Chondrocyte (in vitro differentiated cells): Measurements from ENCODE around the gene RDH11. TPM values are rescaled to one million over a fixed set of nuclear protein-coding genes. Genes with fewer than 3 reads are reported as not detected.
"Not testable (repeated sequence)": the region's sequence is repeated elsewhere in the genome, so short reads cannot be mapped to it uniquely, and the experiment has no call there.

Experiments used
- DNase-seq: peaks from one replicate; pipeline ENCODE4 v3.0.0; 2021; ENCODE audit warnings: mixed read lengths, low spot score
- H3K27ac Mint-ChIP-seq: one replicate; pipeline ENCODE4 v1.8.0; 2021; ENCODE audit warnings: mild to moderate bottlenecking, moderate library complexity, mixed read lengths; ENCODE audit not compliant: unreplicated experiment
- H3K27me3 Mint-ChIP-seq: 2 replicates; pipeline ENCODE4 v1.8.0; 2021; ENCODE audit warnings: low read depth, mixed read lengths
- H3K36me3 Mint-ChIP-seq: 2 replicates; pipeline ENCODE4 v1.8.0; 2021; ENCODE audit warnings: low read depth, mixed read lengths
- H3K4me1 Mint-ChIP-seq: 2 replicates; pipeline ENCODE4 v1.8.0; 2021; ENCODE audit warnings: low read depth, mild to moderate bottlenecking, mixed read lengths
- H3K4me3 Mint-ChIP-seq: one replicate; pipeline ENCODE4 v1.8.0; 2021; ENCODE audit warnings: mild to moderate bottlenecking, moderate library complexity, mixed read lengths; ENCODE audit not compliant: unreplicated experiment
- H3K9me3 Mint-ChIP-seq: 2 replicates; pipeline ENCODE4 v1.8.0; 2021; ENCODE audit warnings: low read depth, mixed read lengths
- CTCF ChIP-seq: fragments of 200-600 bp; sonication (generic); IDR thresholded peaks from 2 replicates; pipeline ENCODE4 v1.5.0; 2021; ENCODE audit warnings: antibody characterized with exemption, mild to moderate bottlenecking, moderate library complexity
- total RNA-seq: library from RNA; stranded (reverse); gene quantifications from 3 replicates; pipeline ENCODE4 v1.2.1, GENCODE V29; 2021

RDH11 gene
- total RNA-seq, 1 donor from 2014 or later, result 69.4 TPM

- Mint-ChIP-seq H3K36me3 (no peaks in the 10 kb centered on the region), H3K27ac (no peak overlapping the region), H3K4me3 (no peak overlapping the region), H3K9me3 (peaks cover 11% of the 10 kb centered on the region), H3K27me3 (peaks cover 71% of the 10 kb centered on the region), H3K4me1 (no peaks in the 10 kb centered on the region)
- DNase-seq, result no peak
- no peak for TF ChIP-seq CTCF
Measured at GRCh38 chr14:67725171-67725570, 29.6 kb upstream of the RDH11 start.

GRCh38 chr14:67722293-67722692 lies 26.7 kb upstream of the RDH11 start:
- Mint-ChIP-seq H3K4me1 (no peaks in the 10 kb centered on the region), H3K4me3 (no peak overlapping the region), H3K27me3 (peaks cover 53% of the 10 kb centered on the region), H3K27ac (no peak overlapping the region), H3K9me3 (peaks cover 11% of the 10 kb centered on the region), H3K36me3 (no peaks in the 10 kb centered on the region)
- DNase-seq, result no peak
- no peak for TF ChIP-seq CTCF

GRCh38 chr14:67721875-67722274 lies 26.3 kb upstream of the RDH11 start:
- H3K4me3 Mint-ChIP-seq, result no peak overlapping the region
- peaks cover 49% of the 10 kb centered on the region for H3K27me3 Mint-ChIP-seq
- H3K4me1 Mint-ChIP-seq, result no peaks in the 10 kb centered on the region
- no peak for TF ChIP-seq CTCF
- no peak overlapping the region for H3K27ac Mint-ChIP-seq
- DNase-seq, result no peak
- H3K9me3 Mint-ChIP-seq, result peaks cover 9% of the 10 kb centered on the region
- no peaks in the 10 kb centered on the region for H3K36me3 Mint-ChIP-seq

- H3K36me3 Mint-ChIP-seq, result no peaks in the 10 kb centered on the region
- no peak for TF ChIP-seq CTCF
- H3K27me3 Mint-ChIP-seq, result peaks cover 32% of the 10 kb centered on the region
- no peak for DNase-seq
- no peak overlapping the region for H3K27ac Mint-ChIP-seq
- no peak overlapping the region for H3K4me3 Mint-ChIP-seq
- no peaks in the 10 kb centered on the region for H3K9me3 Mint-ChIP-seq
- H3K4me1 Mint-ChIP-seq, result no peaks in the 10 kb centered on the region
Measured at GRCh38 chr14:67719866-67720265, 24.3 kb upstream of the RDH11 start.

- not testable (repeated sequence) for DNase-seq, H3K4me1 Mint-ChIP-seq, H3K4me3 Mint-ChIP-seq, H3K9me3 Mint-ChIP-seq, H3K27ac Mint-ChIP-seq, H3K36me3 Mint-ChIP-seq
- peaks cover 29% of the 10 kb centered on the region for H3K27me3 Mint-ChIP-seq
Measured at GRCh38 chr14:67719385-67719784, 23.8 kb upstream of the RDH11 start.

- TF ChIP-seq CTCF, result no peak
- Mint-ChIP-seq H3K4me1 (no peaks in the 10 kb centered on the region), H3K27me3 (peaks cover 22% of the 10 kb centered on the region), H3K9me3 (no peaks in the 10 kb centered on the region), H3K27ac (no peak overlapping the region), H3K36me3 (no peaks in the 10 kb centered on the region), H3K4me3 (no peak overlapping the region)
- DNase-seq, result no peak
Measured at GRCh38 chr14:67718265-67718664, 22.7 kb upstream of the RDH11 start.
